ENCODE results near the gene STARD9.
A peak's percentile ranks its signal among the peaks of the same experiment; 100 is the strongest.
"Not testable (repeated sequence)": the region's sequence is repeated elsewhere in the genome, so short reads cannot be mapped to it uniquely, and the experiment has no call there.

STARD9 gene

DNA sequence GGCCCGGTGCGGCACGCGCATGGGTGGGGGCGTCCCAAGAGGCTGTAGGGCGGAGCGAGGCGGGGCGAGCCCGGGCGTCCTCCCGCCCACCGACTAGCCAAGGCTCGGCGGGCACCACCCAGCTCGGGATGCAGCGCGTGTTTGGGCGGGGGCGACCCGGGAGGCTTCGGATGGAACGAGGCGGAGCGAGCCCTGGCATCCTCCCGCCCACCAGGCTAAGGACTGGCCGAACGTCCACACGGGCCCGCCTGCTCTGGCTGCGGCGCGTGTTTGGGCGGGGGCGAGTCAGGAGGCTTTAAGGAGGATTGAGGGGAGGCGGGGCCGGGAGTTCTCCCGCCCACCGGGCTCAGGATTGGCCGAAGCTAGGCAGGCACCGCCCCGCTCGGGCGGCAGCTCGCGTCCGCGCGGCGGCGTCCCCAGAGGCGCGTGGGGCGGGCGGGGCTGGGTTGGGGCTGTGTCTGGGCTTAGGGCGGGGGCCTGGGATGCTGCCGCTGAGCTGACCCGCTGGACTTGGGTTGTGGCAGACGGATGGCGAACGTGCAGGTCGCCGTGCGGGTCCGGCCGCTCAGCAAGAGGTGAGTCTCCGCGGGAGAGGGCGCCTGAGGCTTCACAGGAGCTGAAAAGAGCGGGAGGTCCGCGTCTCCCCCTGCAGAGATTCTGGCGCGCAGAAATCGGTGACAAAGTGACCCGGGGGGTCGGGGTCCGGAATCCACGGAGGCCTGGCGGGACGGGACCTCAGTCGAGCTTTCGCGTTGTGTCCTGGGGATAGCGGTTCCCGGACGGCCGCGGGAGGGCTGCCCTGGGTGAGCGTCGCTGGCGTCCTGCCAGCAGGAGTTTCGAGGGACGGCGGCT is at the start of gene STARD9:
Gene STARD9, plus strand, starts transcription at position 419 of the 852 bp plus-strand sequence. Its CDS starts 110 bp downstream, at position 529.
- peak; percentile 94 for DNase-seq

DNA sequence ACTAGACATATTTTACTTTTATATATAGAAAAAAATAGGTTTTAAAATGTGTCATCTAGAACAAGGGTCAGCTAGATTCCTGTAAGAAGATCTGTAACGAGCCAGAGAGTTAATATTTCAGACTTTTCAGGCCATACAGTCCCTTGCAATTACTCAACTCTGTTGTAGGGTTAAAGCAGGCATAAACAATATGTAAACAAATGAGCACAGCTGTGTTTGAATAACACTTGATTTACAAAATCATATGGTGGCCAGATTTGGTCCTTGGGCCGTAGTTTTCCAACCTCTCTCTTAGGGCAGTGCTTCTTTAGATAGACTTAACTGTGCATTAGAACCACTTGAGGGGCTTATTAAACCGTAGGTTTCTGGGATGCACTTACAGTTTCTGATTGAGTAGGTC is 46.4 kb upstream of the STARD9 start:
- DNase-seq: no peak

DNA sequence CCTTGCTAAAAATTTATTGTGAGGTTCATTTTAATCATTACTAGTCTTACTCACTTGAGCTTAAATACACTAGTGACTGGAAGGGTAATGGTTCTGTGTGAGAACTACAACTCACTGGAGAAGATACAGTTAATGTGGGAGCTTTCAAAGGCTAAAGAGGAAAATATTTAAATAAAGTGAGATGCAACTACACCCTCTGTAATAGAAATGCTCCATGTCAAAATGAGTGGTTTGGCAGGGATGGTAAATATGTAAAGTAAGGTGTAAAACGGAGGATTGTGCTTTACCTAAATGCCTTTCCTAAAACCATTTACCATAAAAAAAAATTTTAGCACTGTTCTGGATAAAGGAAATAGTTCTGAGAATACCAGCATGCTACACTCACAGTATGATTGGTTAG is 42.2 kb upstream of the STARD9 start:
- DNase-seq: no peak

GRCh38 chr15:42544853-42545629 is 30.4 kb upstream of the STARD9 start:
- no peak for DNase-seq

DNA sequence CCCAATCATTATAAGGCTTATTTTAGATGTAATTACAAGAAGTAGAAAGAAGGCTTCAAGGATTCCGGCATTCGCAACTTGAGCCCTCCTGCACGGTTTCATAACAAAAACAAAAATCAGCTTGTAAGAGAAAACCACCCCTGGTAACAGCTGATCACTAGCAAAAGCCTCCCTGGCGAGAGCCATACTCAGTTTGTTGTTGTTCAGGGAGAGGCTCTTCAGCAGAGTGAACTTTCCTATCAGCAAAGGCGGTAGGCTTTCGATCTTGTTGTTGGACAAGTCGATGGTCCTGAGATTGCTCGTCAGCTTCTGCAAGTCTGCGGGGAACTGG is 27.5 kb upstream of the STARD9 start:
- DNase-seq: no peak

- DNase-seq: peak; percentile 81
Observed at GRCh38 chr15:42548249-42549031, 27.0 kb upstream of the STARD9 start, which contains the start of the genes HAUS2 and LRRC57. TSS of gene HAUS2 (plus strand) at chr15:42548838. CDS start at chr15:42548873, 35 bp downstream. TSS of gene LRRC57 (minus strand) at chr15:42548793. CDS start at chr15:42548434, 359 bp downstream.

DNA sequence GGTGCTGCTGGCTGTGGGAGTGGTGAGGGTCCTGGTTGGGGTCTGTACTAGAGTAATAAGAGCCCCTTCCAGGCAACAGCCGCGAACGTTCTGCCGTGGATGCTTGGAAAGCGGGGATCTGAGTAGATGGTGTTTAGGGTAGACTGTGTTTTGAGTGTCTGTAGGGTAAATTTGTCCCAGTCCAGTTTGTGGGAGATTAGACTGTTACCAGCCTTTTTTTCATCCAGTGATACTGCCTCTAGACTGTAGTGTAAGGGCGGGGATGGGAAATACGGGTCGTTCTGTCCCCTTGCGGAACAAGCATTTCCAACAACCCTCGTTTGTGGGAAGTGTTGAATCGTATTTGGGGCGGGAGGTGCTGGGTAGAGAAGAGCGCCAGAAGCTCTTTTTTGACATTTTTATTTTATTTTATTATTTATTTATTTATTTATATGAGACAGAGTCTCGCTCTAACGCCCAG is 26.3 kb upstream of the STARD9 start:
- peak; percentile 17 for DNase-seq

DNA sequence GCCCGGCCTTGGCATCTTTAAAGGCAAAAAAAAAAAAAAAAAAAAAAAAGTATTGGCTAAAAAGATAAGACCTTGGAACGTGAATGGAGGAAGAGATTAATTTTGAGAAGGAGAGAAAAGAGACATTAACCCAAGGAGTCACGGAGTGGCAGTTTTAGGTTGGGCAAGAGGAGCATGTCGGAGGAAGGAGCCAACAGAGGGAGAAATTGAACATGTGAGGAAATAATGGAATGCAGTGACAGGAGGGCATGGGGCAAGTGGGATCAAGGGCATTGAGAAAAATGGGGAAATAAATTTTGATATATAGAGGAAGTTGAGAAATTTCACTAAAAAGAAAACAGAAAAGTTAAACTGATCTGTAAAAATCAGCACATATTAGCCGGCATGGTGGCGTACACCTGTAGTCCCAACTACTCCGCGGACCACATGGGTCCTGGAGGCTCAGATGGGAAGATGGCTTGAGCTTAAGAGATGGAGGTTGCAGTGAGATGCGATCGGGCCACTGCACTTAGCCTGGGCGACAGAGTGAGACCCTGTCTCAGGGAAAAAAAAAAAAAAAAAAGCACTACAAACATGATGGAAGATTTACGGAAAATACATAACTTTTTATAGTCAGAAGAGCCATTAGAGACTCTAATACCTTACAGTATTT is 25.5 kb upstream of the STARD9 start:
- no peak for DNase-seq

- no peak for DNase-seq
Observed at GRCh38 chr15:42553554-42553953, 21.9 kb upstream of the STARD9 start.

DNA sequence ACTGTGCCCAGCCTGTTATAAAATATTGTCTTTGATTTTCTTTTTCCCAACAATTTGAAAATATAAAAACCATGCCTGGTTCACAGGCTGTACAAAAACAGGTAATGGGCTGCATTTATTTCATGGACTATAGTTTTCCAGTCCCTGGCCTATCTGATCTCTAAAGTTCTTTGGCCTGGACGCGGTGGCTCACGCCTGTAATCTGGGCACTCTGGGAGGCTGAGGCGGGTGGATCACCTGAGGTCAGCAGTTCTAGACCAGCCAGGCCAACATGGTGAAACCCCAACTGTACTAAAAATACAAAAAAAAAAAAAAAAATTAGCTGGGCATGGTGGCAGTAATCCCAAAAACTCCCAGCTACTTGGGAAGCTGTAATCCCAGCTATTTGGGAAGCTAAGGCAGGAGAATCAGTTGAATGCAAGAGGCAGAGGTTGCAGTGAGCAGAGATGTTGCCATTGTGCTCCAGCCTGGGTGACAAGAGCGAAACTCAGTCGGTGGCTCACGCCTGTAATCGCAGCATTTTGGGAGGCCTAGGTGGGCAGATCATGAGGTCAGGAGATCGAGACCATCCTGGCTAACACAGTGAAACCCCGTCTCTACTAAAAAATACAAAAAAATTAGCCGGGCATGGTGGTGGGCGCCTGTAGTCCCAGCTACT is 18.7 kb upstream of the STARD9 start:
- not testable (repeated sequence) for DNase-seq

DNA sequence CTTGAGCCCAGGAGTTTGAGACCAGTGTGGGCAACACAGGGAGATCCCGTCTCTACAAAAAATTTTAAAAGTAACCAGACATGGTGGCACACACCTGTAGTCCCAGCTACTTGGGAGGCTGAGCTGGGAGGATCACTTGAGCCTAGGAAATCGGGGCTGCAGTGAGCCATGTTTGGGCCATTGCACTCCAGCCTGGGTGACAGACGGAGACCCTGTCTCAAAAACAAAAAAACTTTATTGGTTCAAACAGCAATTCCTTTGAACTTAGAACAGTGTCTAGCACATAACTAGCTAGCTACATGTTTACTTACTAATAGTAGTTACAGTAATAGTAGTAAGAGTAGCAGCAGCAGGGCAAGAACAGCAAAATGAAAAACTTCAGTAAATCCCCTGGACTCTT is 16.7 kb upstream of the STARD9 start:
- no peak for DNase-seq

DNA sequence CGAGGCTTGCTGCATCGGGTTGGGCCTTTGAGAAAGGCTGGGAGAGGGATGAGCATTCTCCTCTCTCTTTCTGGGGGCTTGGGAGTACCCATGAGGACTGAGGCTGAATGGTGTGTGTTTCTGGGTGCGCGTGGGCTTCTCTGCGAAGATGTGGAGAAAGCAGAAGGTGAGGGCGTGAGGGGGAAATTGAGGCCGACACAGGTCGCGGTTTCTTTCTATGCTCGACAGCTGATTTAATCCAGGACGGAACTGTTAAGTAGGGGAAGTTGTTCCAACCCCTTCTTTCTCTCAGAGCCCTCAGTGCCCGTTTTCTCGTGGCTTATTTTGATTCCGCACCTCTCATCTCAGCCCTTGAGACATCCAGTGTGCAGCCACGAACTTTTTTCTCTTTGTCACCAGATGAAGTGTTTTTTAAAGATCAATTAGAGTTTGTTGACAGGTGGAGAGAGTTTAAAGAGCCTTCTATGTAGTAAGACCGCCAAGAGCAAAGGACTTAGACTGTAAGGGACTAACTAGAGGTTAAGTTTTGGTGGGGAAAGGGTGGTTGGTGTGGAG is 711 bp downstream of the STARD9 start:
- DNase-seq: no peak

DNA sequence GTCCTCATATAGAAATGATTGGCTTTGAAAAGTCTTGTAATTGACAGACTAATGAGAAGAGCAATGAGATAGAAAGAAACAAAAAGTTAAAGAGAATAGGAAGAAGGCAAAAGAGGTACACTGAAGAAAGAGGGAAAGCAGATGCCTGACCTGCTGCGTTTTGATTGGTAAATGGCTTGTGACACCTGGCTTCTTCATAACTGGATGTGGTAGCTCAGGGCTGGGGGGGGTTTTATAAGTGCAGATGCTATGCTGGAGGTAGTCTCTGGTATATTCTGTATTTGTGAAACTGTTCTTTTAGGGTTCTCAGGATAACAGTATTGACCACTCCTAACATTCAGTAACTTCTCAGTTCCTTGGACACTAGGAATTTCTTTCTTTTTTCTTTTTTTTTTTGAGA is 1.4 kb downstream of the STARD9 start:
- no peak for DNase-seq

DNA sequence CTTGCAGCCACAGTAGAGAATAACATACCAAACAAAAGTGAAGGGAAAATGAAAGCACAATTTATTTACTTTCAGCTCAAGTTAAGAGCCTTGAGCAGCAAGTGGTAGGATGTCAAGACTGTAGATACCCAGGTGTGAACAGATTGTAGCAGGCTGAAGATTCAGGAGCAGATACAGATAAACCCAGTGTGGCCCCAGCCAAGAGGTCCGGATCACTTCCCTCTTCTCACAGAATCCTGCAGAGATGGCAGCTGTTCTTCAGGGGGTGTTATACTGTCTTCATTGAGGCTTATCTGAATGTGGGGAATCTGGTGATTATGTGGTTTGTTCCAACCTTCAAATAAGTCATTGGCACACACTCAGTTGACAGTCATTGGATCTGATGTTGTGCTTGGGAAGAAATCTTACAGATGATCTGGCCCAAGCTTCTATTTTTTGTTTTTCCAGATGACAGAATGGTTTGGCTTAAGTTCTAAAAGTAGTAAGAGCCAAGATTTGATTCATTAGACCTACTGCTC is 2.2 kb downstream of the STARD9 start:
- no peak for DNase-seq

GRCh38 chr15:42578984-42579537 is 3.7 kb downstream of the STARD9 start:
- no peak for DNase-seq

- DNase-seq: peak; percentile 75
Observed at GRCh38 chr15:42581272-42581730, 5.9 kb downstream of the STARD9 start.

GRCh38 chr15:42582569-42583375 is 7.4 kb downstream of the STARD9 start:
- no peak for DNase-seq

- DNase-seq: no peak
Observed at GRCh38 chr15:42584031-42584765, 8.8 kb downstream of the STARD9 start.

GRCh38 chr15:42590619-42591237 is 15.3 kb downstream of the STARD9 start:
- DNase-seq: no peak
